HEK293 (cell line): ENCODE measurements around the gene ONECUT1.

Source experiments
- CTCF ChIP-seq: fragments of 450-650 bp; formaldehyde crosslinking; IDR thresholded peaks from 2 replicates; pipeline ENCODE4 v1.5.1; 2016; ENCODE audit warnings: missing biosample characterization, missing genetic modification characterization
- KLF10 ChIP-seq: fragments of 450-650 bp; IDR thresholded peaks from 2 replicates; pipeline ENCODE4 v1.5.1; 2018; ENCODE audit warnings: missing biosample characterization, mild to moderate bottlenecking, missing genetic modification characterization
- KLF7 ChIP-seq: fragments of 450-650 bp; formaldehyde crosslinking; IDR thresholded peaks from 2 replicates; pipeline ENCODE4 v1.5.1; 2016; ENCODE audit warnings: missing biosample characterization, missing genetic modification characterization, borderline replicate concordance
- MEIS1 ChIP-seq: sonication (generic); formaldehyde crosslinking; IDR thresholded peaks from 2 replicates; pipeline ENCODE4 v1.8.1; 2022; ENCODE audit warnings: missing genetic modification reagents, mild to moderate bottlenecking, borderline replicate concordance
- SALL2 ChIP-seq: fragments of 450-650 bp; formaldehyde crosslinking; IDR thresholded peaks from 2 replicates; pipeline ENCODE4 v1.5.0; 2017; ENCODE audit warnings: missing biosample characterization, mild to moderate bottlenecking, missing genetic modification characterization, borderline replicate concordance
- TSHZ1 ChIP-seq: fragments of 450-650 bp; formaldehyde crosslinking; IDR thresholded peaks from 2 replicates; pipeline ENCODE4 v1.5.1; 2016; ENCODE audit warnings: missing biosample characterization, missing genetic modification characterization, borderline replicate concordance
- YY1 ChIP-seq: fragments of 450-650 bp; formaldehyde crosslinking; IDR thresholded peaks from 2 replicates; pipeline ENCODE4 v1.5.1; 2018; ENCODE audit warnings: missing biosample characterization, missing genetic modification characterization
- ZNF596 ChIP-seq: fragments of 450-650 bp; IDR thresholded peaks from 2 replicates; pipeline ENCODE4 v1.5.0; 2018; ENCODE audit warnings: missing biosample characterization, mild to moderate bottlenecking, missing genetic modification characterization, moderate library complexity
- ZNF792 ChIP-seq: fragments of 450-650 bp; formaldehyde crosslinking; IDR thresholded peaks from 2 replicates; pipeline ENCODE4 v1.5.1; 2016; ENCODE audit warnings: missing biosample characterization, missing genetic modification characterization

GRCh38 chr15:52785672-52786406 lies 4.3 kb downstream of the ONECUT1 start:
- TF ChIP-seq KLF10 (tag by site-specific recombination), result no peak
- TF ChIP-seq CTCF, result no peak
- no peak for TF ChIP-seq TSHZ1 (tag by site-specific recombination)
- TF ChIP-seq ZNF596, result no peak
- no peak for TF ChIP-seq ZNF792 (tag by site-specific recombination)
- TF ChIP-seq MEIS1, result no peak
- no peak for TF ChIP-seq KLF7 (tag by site-specific recombination)
- TF ChIP-seq YY1 (tag by site-specific recombination), result no peak
- TF ChIP-seq SALL2 (tag by site-specific recombination), result no peak
